Measurements from ENCODE around the gene MAB21L3. TPM values are rescaled to one million over a fixed set of nuclear protein-coding genes. Genes with fewer than 3 reads are reported as not detected.

The MAB21L3 gene
- total RNA-seq, 1 experiment from 2014 or later: not detected

DNA sequence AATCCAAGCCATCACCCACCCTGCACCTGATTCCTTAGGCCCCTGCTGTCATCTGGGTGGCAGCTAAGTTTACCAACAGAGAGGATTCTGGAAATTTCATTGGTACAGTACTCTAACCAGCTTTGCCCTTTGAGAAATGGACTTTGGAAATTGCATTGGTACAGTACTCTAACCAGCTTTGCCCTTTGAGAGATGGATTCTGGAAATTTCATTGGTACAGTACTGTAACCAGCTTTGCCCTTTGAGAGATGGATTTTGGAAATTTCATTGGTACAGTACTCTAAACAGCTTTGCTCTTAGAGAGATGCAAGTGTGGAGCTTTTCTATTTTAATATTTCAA lies 42.5 kb downstream of the MAB21L3 start:
- Histone ChIP-seq H3K27me3 (replicated peaks) (peaks cover 2% of the 10 kb centered on the region; the same call in 1 of the 2 replicates), H3K27ac (no peak overlapping the region), H3K9me3 (replicated peaks) (no peaks in the 10 kb centered on the region), H3K4me3 (no peak overlapping the region), H3K4me1 (replicated peaks) (peaks cover 7% of the 10 kb centered on the region), H3K36me3 (no peaks in the 10 kb centered on the region)
- DNase-seq (ENCODE audit: low read depth in 1 of 2, low spot score in 2 of 2): no peak

GRCh38 chr1:116154536-116154935 lies 43.3 kb downstream of the MAB21L3 start:
- DNase-seq (ENCODE audit: low read depth in 1 of 2, low spot score in 2 of 2): no peak
- Histone ChIP-seq H3K27me3 (replicated peaks) (peaks cover 5% of the 10 kb centered on the region; the same call in 1 of the 2 replicates), H3K27ac (no peak overlapping the region), H3K4me3 (no peak overlapping the region), H3K36me3 (no peaks in the 10 kb centered on the region), H3K4me1 (replicated peaks) (peaks cover 7% of the 10 kb centered on the region), H3K9me3 (replicated peaks) (no peaks in the 10 kb centered on the region)

DNA sequence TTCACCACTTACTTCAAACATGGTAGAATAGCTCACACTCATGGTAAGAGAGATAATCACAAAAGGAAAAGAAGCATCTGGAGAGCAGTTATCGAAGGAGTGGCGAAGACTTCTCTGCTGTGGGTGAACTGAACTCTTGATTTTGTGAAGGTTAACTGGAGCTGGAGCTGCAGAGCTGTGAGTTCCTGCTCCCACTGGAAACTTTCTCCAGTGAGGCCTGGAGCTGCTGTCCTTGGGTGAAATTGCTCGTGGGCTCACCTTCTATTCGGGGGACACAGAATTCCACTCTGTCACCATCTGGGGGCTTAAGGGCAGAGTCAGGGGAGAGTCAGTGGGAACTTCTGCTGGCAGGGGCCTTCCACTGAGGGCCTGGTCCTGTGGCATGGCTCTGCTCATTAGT lies 45.9 kb downstream of the MAB21L3 start:
- Histone ChIP-seq H3K9me3 (replicated peaks) (no peaks in the 10 kb centered on the region), H3K27ac (no peak overlapping the region), H3K4me3 (no peak overlapping the region), H3K27me3 (replicated peaks) (peaks cover 12% of the 10 kb centered on the region; the same call in 1 of the 2 replicates), H3K36me3 (no peaks in the 10 kb centered on the region), H3K4me1 (replicated peaks) (peaks cover 3% of the 10 kb centered on the region)
- DNase-seq (ENCODE audit: low read depth in 1 of 2, low spot score in 2 of 2): no peak

DNA sequence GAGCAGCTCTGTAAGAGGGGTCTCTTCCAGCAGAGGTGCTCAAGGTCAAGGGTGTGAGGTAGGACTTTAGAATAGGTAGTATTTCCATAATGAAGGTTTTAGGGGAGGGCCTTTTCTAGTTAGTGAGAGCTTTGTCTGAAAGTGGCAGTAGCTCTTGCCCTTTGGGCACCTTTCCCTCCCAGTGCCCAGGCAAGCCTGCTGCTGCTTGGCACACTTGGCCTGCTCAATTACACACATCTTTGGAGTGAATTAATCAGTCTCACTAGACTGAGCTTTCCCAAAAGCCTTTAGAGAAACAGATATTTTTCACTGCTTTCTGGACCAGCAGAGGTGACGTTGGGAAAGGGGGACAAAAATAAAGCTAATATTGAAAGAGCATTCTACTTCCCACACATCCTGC lies 48.0 kb downstream of the MAB21L3 start:
- Histone ChIP-seq H3K4me3 (no peak overlapping the region), H3K27ac (no peak overlapping the region), H3K27me3 (replicated peaks) (peaks cover 12% of the 10 kb centered on the region; the same call in 1 of the 2 replicates), H3K36me3 (no peaks in the 10 kb centered on the region), H3K4me1 (replicated peaks) (no peaks in the 10 kb centered on the region), H3K9me3 (replicated peaks) (no peaks in the 10 kb centered on the region)
- DNase-seq (ENCODE audit: low read depth in 1 of 2, low spot score in 2 of 2): no peak

DNA sequence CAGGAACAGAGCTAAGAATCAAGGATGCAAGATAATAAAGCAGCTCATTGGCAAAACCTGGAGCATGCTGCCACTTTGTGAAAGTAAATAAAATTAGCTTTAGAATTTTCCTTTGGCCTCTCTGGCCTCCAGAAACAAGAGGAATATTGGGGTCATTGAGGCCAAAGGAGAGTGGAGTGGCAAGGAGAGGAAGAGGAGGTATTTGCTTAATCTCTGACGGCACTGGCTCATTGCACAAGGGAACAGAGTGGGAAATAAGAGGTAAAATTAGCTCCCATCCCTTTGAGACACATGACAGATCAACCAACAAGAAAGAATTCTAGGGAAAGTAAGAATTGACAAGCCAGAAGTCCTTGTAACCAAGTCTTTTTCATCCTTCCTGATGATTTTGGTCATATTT lies 48.4 kb downstream of the MAB21L3 start:
- H3K9me3 ChIP-seq (replicated peaks): no peaks in the 10 kb centered on the region
- H3K36me3 ChIP-seq: no peaks in the 10 kb centered on the region
- no peak overlapping the region for H3K27ac ChIP-seq
- H3K27me3 ChIP-seq (replicated peaks): peaks cover 12% of the 10 kb centered on the region; the same call in 1 of the 2 replicates
- no peaks in the 10 kb centered on the region for H3K4me1 ChIP-seq (replicated peaks)
- no peak overlapping the region for H3K4me3 ChIP-seq
- DNase-seq (ENCODE audit: low read depth in 1 of 2, low spot score in 2 of 2): no peak

GRCh38 chr1:116161390-116161789 lies 50.2 kb downstream of the MAB21L3 start:
- Histone ChIP-seq H3K27me3 (replicated peaks) (peaks cover 12% of the 10 kb centered on the region; the same call in 1 of the 2 replicates), H3K27ac (no peak overlapping the region), H3K36me3 (no peaks in the 10 kb centered on the region), H3K4me3 (no peak overlapping the region), H3K4me1 (replicated peaks) (no peaks in the 10 kb centered on the region), H3K9me3 (replicated peaks) (no peaks in the 10 kb centered on the region)
- DNase-seq (ENCODE audit: low read depth in 1 of 2, low spot score in 2 of 2): no peak

DNA sequence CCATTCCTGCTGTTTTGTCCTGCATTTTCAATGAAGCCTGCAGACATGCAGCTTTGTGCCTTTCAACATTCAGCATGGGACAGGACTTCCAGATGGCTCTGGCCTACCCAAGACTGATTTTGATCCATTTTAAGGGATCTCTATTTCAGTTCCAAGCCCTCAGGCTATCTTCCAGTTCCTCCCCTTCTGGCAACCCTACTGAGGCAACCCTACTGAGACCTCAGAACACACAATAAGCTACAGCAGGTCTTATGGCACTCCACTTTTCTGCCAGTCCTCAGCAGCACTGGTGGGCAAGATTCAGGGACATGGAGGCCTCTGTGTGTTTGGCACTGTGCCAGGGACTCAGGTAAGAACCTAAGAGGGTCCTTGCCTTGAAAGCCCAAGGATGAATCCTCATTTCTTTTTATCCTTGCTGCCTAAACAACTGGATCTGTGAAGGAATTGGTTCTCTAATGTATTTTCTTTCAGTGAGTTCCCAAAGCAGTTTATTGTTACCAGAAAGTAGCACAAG lies 50.7 kb downstream of the MAB21L3 start:
- DNase-seq (ENCODE audit: low read depth in 1 of 2, low spot score in 2 of 2): no peak
- Histone ChIP-seq H3K36me3 (no peaks in the 10 kb centered on the region), H3K4me3 (no peak overlapping the region), H3K27me3 (replicated peaks) (peaks cover 12% of the 10 kb centered on the region; the same call in 1 of the 2 replicates), H3K27ac (no peak overlapping the region), H3K4me1 (replicated peaks) (no peaks in the 10 kb centered on the region), H3K9me3 (replicated peaks) (no peaks in the 10 kb centered on the region)

DNA sequence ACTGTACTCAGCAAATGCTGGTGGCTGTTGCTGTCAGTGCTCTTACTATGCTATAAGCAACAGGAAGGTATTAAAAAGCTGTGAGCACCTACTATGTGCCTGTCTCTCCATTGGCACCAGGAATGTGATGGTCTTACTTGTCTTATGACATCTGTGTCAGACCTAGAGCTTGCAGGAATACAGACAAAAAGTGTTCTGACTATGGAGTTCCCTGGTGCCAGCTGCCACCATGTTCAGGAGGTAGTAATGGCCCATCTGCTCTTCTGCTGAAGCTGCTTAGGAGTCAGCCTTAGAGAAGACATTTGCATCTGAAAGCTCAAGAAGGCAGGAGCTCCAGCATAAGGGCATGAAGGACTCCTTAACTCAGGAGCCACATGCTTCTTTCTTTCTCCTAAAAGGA lies 52.3 kb downstream of the MAB21L3 start:
- Histone ChIP-seq H3K27ac (no peak overlapping the region), H3K27me3 (replicated peaks) (peaks cover 11% of the 10 kb centered on the region; the same call in 1 of the 2 replicates), H3K4me3 (no peak overlapping the region), H3K4me1 (replicated peaks) (no peaks in the 10 kb centered on the region), H3K9me3 (replicated peaks) (no peaks in the 10 kb centered on the region), H3K36me3 (no peaks in the 10 kb centered on the region)
- DNase-seq (ENCODE audit: low read depth in 1 of 2, low spot score in 2 of 2): no peak

DNA sequence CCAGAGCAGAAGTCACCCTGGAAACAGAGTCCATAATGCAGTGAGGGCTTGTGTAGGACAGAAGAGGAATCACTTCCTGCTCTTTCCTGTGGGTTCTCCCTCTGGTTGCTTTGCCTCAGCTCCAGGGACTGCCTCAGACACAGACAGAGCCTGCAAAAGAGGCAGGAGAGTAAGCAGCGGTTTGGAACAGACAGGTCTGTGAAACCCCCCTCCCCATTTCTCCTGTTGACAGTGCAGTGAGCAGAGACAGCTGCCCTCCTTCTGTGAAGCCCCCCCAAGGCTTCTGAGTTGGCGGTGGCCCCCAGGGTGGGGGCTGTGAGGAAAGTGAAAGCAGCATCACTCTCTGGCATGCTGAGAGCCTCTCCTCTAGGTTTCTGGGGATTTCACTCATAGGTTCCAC lies 53.0 kb downstream of the MAB21L3 start:
- Histone ChIP-seq H3K27me3 (replicated peaks) (peaks cover 8% of the 10 kb centered on the region; the same call in 1 of the 2 replicates), H3K9me3 (replicated peaks) (no peaks in the 10 kb centered on the region), H3K4me3 (no peak overlapping the region), H3K27ac (no peak overlapping the region), H3K36me3 (no peaks in the 10 kb centered on the region), H3K4me1 (replicated peaks) (no peaks in the 10 kb centered on the region)
- no peak for DNase-seq (ENCODE audit: low read depth in 1 of 2, low spot score in 2 of 2)

- Histone ChIP-seq H3K9me3 (replicated peaks) (no peaks in the 10 kb centered on the region), H3K27ac (no peak overlapping the region), H3K4me3 (no peak overlapping the region), H3K36me3 (no peaks in the 10 kb centered on the region), H3K4me1 (replicated peaks) (no peaks in the 10 kb centered on the region), H3K27me3 (replicated peaks) (peaks cover 6% of the 10 kb centered on the region; the same call in 1 of the 2 replicates)
- no peak for DNase-seq (ENCODE audit: low read depth in 1 of 2, low spot score in 2 of 2)
These were observed 53.6 kb downstream of the MAB21L3 start for GRCh38 chr1:116164604-116165368.

GRCh38 chr1:116165572-116165971 lies 54.4 kb downstream of the MAB21L3 start:
- no peaks in the 10 kb centered on the region for H3K9me3 ChIP-seq (replicated peaks)
- DNase-seq (ENCODE audit: low read depth in 1 of 2, low spot score in 2 of 2): no peak
- no peak overlapping the region for H3K27ac ChIP-seq
- no peak overlapping the region for H3K4me3 ChIP-seq
- no peaks in the 10 kb centered on the region for H3K4me1 ChIP-seq (replicated peaks)
- peaks cover 4% of the 10 kb centered on the region for H3K27me3 ChIP-seq (replicated peaks)
- no peaks in the 10 kb centered on the region for H3K36me3 ChIP-seq

DNA sequence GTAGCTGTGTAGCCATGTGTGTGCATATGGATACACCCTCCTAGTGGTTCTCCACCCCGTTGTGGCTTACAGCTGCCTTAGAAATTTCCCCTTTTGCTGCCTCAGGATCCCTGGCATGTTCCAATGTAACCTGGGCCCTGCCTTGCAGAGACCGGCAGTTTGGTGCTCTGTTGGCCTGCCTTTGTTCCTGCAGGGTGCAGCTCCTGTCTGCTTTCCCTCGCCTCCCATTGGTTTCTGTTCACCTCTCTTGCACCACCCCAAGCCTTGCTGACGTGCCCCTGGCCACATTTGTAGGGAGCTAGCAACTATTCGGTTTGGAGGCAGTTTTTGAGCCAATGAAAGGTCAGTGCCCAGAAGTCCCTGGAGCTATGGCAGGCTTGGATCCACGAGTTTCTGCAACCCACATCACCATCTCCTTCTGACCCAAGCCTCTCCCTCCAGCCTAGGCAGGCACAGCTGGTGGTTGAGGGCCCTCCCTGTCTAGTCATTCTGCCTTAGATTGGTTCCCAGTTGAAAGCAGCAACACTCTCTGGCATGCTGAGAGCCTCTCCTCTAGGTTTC lies 54.9 kb downstream of the MAB21L3 start:
- no peaks in the 10 kb centered on the region for H3K36me3 ChIP-seq
- DNase-seq (ENCODE audit: low read depth in 1 of 2, low spot score in 2 of 2): no peak
- H3K27me3 ChIP-seq (replicated peaks): peaks cover 4% of the 10 kb centered on the region
- no peaks in the 10 kb centered on the region for H3K9me3 ChIP-seq (replicated peaks)
- H3K4me1 ChIP-seq (replicated peaks): no peaks in the 10 kb centered on the region
- no peak overlapping the region for H3K4me3 ChIP-seq
- no peak overlapping the region for H3K27ac ChIP-seq

DNA sequence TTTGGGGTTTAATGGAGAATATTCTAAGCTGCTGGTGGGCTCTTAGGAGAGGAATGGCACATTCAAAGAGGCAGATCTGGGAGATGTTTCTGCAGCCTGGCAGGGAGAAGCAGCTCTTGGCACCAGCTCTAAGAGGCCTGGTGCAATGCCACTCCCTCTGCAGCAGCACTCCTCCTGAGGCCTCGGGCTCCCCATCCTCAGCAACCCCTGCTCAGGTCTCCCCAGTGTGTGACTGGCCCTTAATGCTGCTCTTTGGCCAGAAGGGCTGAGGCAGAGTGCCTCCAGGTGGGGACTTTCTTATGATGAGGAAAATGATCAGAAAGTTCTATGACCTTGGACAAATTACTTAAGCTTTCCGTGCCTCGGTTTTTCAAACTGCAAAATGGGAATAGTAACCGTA lies 55.5 kb downstream of the MAB21L3 start:
- H3K27me3 ChIP-seq (replicated peaks): peaks cover 4% of the 10 kb centered on the region
- no peaks in the 10 kb centered on the region for H3K36me3 ChIP-seq
- no peaks in the 10 kb centered on the region for H3K4me1 ChIP-seq (replicated peaks)
- no peak overlapping the region for H3K4me3 ChIP-seq
- H3K9me3 ChIP-seq (replicated peaks): no peaks in the 10 kb centered on the region
- no peak overlapping the region for H3K27ac ChIP-seq
- no peak for DNase-seq (ENCODE audit: low read depth in 1 of 2, low spot score in 2 of 2)

DNA sequence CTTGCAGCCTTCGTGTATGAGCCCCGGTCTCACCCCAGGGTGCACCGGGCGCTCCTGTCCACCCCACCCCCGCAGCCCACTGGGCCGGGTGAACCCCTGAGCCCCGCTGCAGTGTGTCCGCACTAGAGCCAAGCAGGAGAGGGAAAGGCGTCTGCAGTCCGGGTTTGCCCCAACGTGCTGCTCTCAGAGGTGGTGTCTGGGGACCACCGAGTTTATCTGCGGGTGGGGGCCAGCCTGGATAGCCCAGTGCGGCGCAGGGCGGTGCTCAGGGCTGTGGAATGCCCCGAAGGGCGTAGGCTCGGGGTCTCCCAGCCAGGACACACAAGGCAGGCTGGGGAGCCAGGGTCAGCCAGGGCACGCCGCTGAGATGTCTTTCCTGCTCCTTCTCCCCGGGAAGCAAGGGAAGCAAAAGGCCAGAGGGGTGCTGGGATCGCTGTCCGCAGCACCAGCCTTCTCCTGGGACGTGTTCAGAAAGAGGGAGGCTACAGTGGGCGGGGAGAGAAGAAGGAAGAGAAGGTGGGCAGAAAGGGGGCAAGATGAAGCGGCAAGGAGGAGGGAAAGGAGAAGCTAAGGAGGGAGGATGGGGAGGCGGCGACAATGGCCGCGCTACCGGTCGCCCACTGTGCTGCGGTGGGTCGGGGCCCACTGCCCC lies 56.6 kb downstream of the MAB21L3 start:
- no peaks in the 10 kb centered on the region for H3K9me3 ChIP-seq (replicated peaks)
- peaks cover 4% of the 10 kb centered on the region for H3K27me3 ChIP-seq (replicated peaks)
- no peaks in the 10 kb centered on the region for H3K36me3 ChIP-seq
- H3K4me1 ChIP-seq (replicated peaks): no peaks in the 10 kb centered on the region
- H3K27ac ChIP-seq: no peak overlapping the region
- DNase-seq (ENCODE audit: low read depth in 1 of 2, low spot score in 2 of 2): no peak
- H3K4me3 ChIP-seq: no peak overlapping the region

All from SJSA1 (cell line).